HG03025 (cell line): Measurements from ENCODE around the gene TBX4.

ENCODE experiments used
- ATAC-seq: cut with Tn5 transposase; IDR thresholded peaks from one replicate; pipeline ENCODE4 v1.9.1; 2021; ENCODE audit warnings: mild to moderate bottlenecking, moderate library complexity; ENCODE audit not compliant: unreplicated experiment, low FRiP score

Gene TBX4

GRCh38 chr17:61463316-61464129, 11.3 kb downstream of the TBX4 start:
- no peak for ATAC-seq

- no peak for ATAC-seq
Observed at GRCh38 chr17:61464130-61464842, 12.1 kb downstream of the TBX4 start.

- ATAC-seq = no peak
Observed at GRCh38 chr17:61464843-61465180, 12.6 kb downstream of the TBX4 start.

- ATAC-seq = no peak
Observed at GRCh38 chr17:61465550-61466237, 13.5 kb downstream of the TBX4 start.

GRCh38 chr17:61466246-61466645, 14.0 kb downstream of the TBX4 start:
- ATAC-seq = no peak

GRCh38 chr17:61467416-61468262, 15.4 kb downstream of the TBX4 start:
- ATAC-seq = no peak

GRCh38 chr17:61468263-61468907, 16.2 kb downstream of the TBX4 start:
- ATAC-seq = no peak

GRCh38 chr17:61469474-61469873, 17.3 kb downstream of the TBX4 start:
- no peak for ATAC-seq

- no peak for ATAC-seq
Observed at GRCh38 chr17:61469949-61470348, 17.7 kb downstream of the TBX4 start.

- no peak for ATAC-seq
Observed at GRCh38 chr17:61470530-61471136, 18.4 kb downstream of the TBX4 start.

- ATAC-seq = no peak
Observed at GRCh38 chr17:61474235-61474927, 22.2 kb downstream of the TBX4 start.

- no peak for ATAC-seq
Observed at GRCh38 chr17:61474934-61475333, 22.7 kb downstream of the TBX4 start.

- no peak for ATAC-seq
Observed at GRCh38 chr17:61475726-61476125, 23.5 kb downstream of the TBX4 start.

GRCh38 chr17:61476476-61477203, 24.4 kb downstream of the TBX4 start:
- no peak for ATAC-seq

GRCh38 chr17:61477204-61477834, 25.1 kb downstream of the TBX4 start:
- no peak for ATAC-seq

- no peak for ATAC-seq
Observed at GRCh38 chr17:61478026-61478789, 26.0 kb downstream of the TBX4 start.

GRCh38 chr17:61478790-61479492, 26.7 kb downstream of the TBX4 start:
- no peak for ATAC-seq
